Keratinocyte (primary cell): Measurements from ENCODE around the gene SH3BP5. TPM values are rescaled to one million over a fixed set of nuclear protein-coding genes. Genes with fewer than 3 reads are reported as not detected.

Experiments
- DNase-seq: peaks from one replicate; pipeline ENCODE4 v3.0.0-alpha.2; 2011; ENCODE audit warnings: low read depth, missing footprints, low spot score
- FAIRE-seq: peaks from 2 replicates; lab custom pipeline; 2011; peaks lifted over from hg19 to GRCh38; lab: Jason Lieb, UNC
- H2AFZ ChIP-seq: 2 replicates; pipeline ENCODE4 v1.6.0; 2012; ENCODE audit warnings: low read length, control low read depth, inconsistent platforms; ENCODE audit not compliant: control insufficient read depth
- H3K27ac ChIP-seq: 2 replicates; pipeline ENCODE4 v1.5.1; 2011; ENCODE audit warnings: low read length; ENCODE audit not compliant: control insufficient read depth, insufficient read depth
- H3K27me3 ChIP-seq: 3 replicates; pipeline ENCODE4 v1.6.0; 2011; ENCODE audit warnings: low read length; ENCODE audit not compliant: control insufficient read depth, insufficient read depth; ENCODE audit errors: extremely low read depth
- H3K36me3 ChIP-seq, 2 experiments: 2 replicates in 1 of 2; 3 replicates in 1 of 2; pipeline ENCODE4 v1.5.1; 2011; ENCODE audit warnings: low read length in 2 of 2, mild to moderate bottlenecking in 1 of 2; ENCODE audit not compliant: control insufficient read depth in 2 of 2, insufficient read depth in 2 of 2; ENCODE audit errors: extremely low read depth in 1 of 2
- H3K4me1 ChIP-seq: 3 replicates; pipeline ENCODE4 v1.5.1; 2011; ENCODE audit warnings: low read length; ENCODE audit not compliant: control insufficient read depth, insufficient read depth; ENCODE audit errors: extremely low read depth
- H3K4me2 ChIP-seq: 3 replicates; pipeline ENCODE4 v1.6.0; 2011; ENCODE audit warnings: low read depth, low read length; ENCODE audit not compliant: control insufficient read depth, insufficient read depth; ENCODE audit errors: extremely low read depth
- H3K4me3 ChIP-seq, 3 experiments: fragments of 200-600 bp in 1 of 3; sonication (generic) in 1 of 3; 2 replicates in 2 of 3; 3 replicates in 1 of 3; pipeline ENCODE4 v1.5.1; 2011 to 2016; ENCODE audit warnings: low read length in 3 of 3, mild to moderate bottlenecking in 3 of 3, control low read depth in 2 of 3, inconsistent platforms in 1 of 3, low read depth in 1 of 3, mixed read lengths in 1 of 3, mixed run types in 1 of 3, moderate library complexity in 1 of 3; ENCODE audit not compliant: control insufficient read depth in 2 of 3, insufficient read depth in 2 of 3; ENCODE audit errors: extremely low read depth in 1 of 3
- H3K79me2 ChIP-seq: 2 replicates; pipeline ENCODE4 v1.6.0; 2012; ENCODE audit warnings: low read length; ENCODE audit not compliant: control insufficient read depth, insufficient read depth
- H3K9ac ChIP-seq: 3 replicates; pipeline ENCODE4 v1.6.0; 2011; ENCODE audit warnings: low read length; ENCODE audit not compliant: control insufficient read depth, insufficient read depth; ENCODE audit errors: extremely low read depth
- H3K9me1 ChIP-seq: 3 replicates; pipeline ENCODE4 v1.6.0; 2011; ENCODE audit warnings: low read length; ENCODE audit not compliant: control insufficient read depth, insufficient read depth; ENCODE audit errors: extremely low read depth
- H3K9me3 ChIP-seq: 2 replicates; pipeline ENCODE4 v1.5.1; 2012; ENCODE audit warnings: low read depth, low read length; ENCODE audit not compliant: control insufficient read depth
- H4K20me1 ChIP-seq: 3 replicates; pipeline ENCODE4 v1.6.0; 2011; ENCODE audit warnings: low read length; ENCODE audit not compliant: control insufficient read depth, insufficient read depth; ENCODE audit errors: extremely low read depth
- CTCF ChIP-seq, 3 experiments: IDR thresholded peaks in 1 of 3; conservative IDR thresholded peaks in 1 of 3; optimal IDR thresholded peaks in 1 of 3; 2 replicates in 2 of 3; 3 replicates in 1 of 3; pipeline versions ENCODE3 to v1.5.1; 2011; ENCODE audit warnings: low read length in 3 of 3, mild to moderate bottlenecking in 3 of 3, moderate library complexity in 2 of 3, control low read depth in 1 of 3, inconsistent platforms in 1 of 3; ENCODE audit not compliant: insufficient read depth in 2 of 3; ENCODE audit errors: extremely low read depth in 1 of 3
- EZH2 ChIP-seq: IDR thresholded peaks from one replicate; pipeline ENCODE4 v1.6.1; 2012; ENCODE audit warnings: inconsistent platforms, mild to moderate bottlenecking, low read length, moderate library complexity
- dilution Hi-C: fragments of 300-500 bp; cut with MboI; formaldehyde crosslinking; loops from one replicate; pipeline ENCODE4 v1.7.0; 2020; ENCODE audit warnings: low sequenced_read_pairs; ENCODE audit not compliant: extremely low pct_ligation_motif_present
- polyA plus RNA-seq, 5 experiments: library from polyadenylated mRNA; depleted of rRNA in 3 of 5; stranded (reverse) in 3 of 5; stranded (forward) in 1 of 5; unstranded in 1 of 5; fragments of >200 nt; gene quantifications; 1 replicate in 1 of 5; 2 replicates in 3 of 5; 3 replicates in 1 of 5; pipeline versions ENCODE4 v1.2.1 to v1.2.3, GENCODE V29; 2011 to 2012; ENCODE audit warnings: missing spikeins in 2 of 5, low read depth in 1 of 5, low replicate concordance in 1 of 5

The SH3BP5 gene
- polyA plus RNA-seq, 1 donor (not counting 4 experiments of a cell fraction or from before 2014, with no cell fraction given): 13.4 TPM

- no peaks in the 10 kb centered on the region for H3K36me3 ChIP-seq
- dilution Hi-C loops: no loop called here
- H3K79me2 ChIP-seq: no peaks in the 10 kb centered on the region
- H2AFZ ChIP-seq: no peak overlapping the region
- TF ChIP-seq CTCF (optimal IDR thresholded peaks at IDR 0.05 in 1 of 3, IDR thresholded peaks at IDR 0.05 in 1 of 3, conservative IDR thresholded peaks at IDR 0.05 in 1 of 3; ENCODE audit: extremely low read depth in 1 of 3, insufficient read depth in 2 of 3, low read length in 3 of 3) (no peak), EZH2 (no peak)
- peaks cover 10% of the 10 kb centered on the region for H3K27me3 ChIP-seq
- DNase-seq: no peak
- H4K20me1 ChIP-seq: no peaks in the 10 kb centered on the region
- H3K4me1 ChIP-seq: no peaks in the 10 kb centered on the region
- no peak overlapping the region for H3K4me2 ChIP-seq
- H3K9me3 ChIP-seq: no peaks in the 10 kb centered on the region
- FAIRE-seq: no peak
- no peaks in the 10 kb centered on the region for H3K9me1 ChIP-seq
- H3K9ac ChIP-seq: no peak overlapping the region
- no peak overlapping the region for H3K27ac ChIP-seq
- no peak overlapping the region for H3K4me3 ChIP-seq
Measured at GRCh38 chr3:15348246-15348645, 15.9 kb upstream of the SH3BP5 start.

DNA sequence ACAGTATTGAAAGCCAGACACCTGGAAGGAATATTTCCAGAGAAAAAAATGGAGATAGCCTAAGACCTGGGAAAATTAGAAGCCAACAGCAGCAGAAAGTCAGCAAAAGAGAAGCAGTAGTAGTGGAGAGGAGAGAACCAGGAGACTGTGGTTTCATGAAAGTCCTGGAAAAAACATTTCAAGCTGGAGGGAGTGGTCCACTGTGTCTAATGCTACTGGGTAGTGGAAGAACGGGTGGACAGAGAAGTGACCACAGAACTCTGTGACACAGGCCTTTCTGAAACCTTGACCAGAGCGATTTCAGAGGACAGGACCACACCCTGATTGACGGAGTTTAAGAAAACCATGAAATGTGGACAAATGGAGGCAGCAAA is 15.3 kb upstream of the SH3BP5 start:
- dilution Hi-C loops: no loop called here
- no peaks in the 10 kb centered on the region for H3K4me1 ChIP-seq
- FAIRE-seq: no peak
- no peak overlapping the region for H2AFZ ChIP-seq
- peaks cover 10% of the 10 kb centered on the region for H3K27me3 ChIP-seq
- H3K9me1 ChIP-seq: no peaks in the 10 kb centered on the region
- H3K4me2 ChIP-seq: no peak overlapping the region
- H3K79me2 ChIP-seq: no peaks in the 10 kb centered on the region
- no peak for DNase-seq
- H3K36me3 ChIP-seq: no peaks in the 10 kb centered on the region
- no peak overlapping the region for H3K4me3 ChIP-seq
- H3K27ac ChIP-seq: no peak overlapping the region
- no peaks in the 10 kb centered on the region for H4K20me1 ChIP-seq
- no peaks in the 10 kb centered on the region for H3K9me3 ChIP-seq
- no peak for TF ChIP-seq EZH2
- TF ChIP-seq CTCF (optimal IDR thresholded peaks at IDR 0.05 in 1 of 3, IDR thresholded peaks at IDR 0.05 in 1 of 3, conservative IDR thresholded peaks at IDR 0.05 in 1 of 3; ENCODE audit: extremely low read depth in 1 of 3, insufficient read depth in 2 of 3, low read length in 3 of 3): no peak
- H3K9ac ChIP-seq: no peak overlapping the region
